NCI-H748 (cell line): ENCODE data around the gene DSCAM.

Experiments used
- DNase-seq: peaks from one replicate; lab custom pipeline; 2025; ENCODE audit not compliant: unreplicated experiment; lab: John Stamatoyannopoulos, UW

DSCAM gene

DNA sequence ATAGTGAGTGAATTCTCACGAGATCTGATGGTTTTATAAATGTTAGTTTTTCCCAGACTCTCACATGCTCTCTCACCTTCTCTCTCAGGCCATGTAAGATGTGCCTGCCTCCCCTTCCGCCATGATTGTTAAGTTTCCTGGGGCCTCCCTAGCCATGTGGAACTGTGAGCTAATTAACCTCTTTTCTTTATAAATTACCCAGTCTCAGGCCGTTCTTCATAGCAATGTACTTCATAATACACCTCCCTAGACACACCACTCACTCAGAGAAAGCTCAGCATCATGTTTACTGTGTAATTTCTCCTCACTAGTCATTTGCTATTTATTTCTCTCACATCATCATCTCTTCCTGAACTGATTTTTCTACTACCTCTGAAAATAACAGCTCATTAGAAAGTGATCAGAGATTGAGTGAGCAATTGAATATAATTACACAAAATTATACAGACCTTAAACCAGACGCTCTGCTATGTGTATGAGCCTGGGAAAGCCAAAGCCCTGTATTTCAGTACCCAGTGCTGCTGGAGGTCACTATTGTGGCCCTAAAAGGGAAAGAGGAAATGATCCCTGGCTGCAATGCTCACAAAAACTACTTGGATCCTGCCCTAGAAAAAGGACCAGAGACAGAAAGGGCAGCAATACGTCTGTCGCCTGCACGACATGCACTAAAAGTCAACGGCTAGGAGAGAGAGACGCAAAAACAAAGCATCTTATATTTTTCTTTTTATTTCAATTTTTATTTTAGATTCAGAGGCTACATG lies 284.5 kb downstream of the DSCAM start:
- DNase-seq: peak; percentile 9

DNA sequence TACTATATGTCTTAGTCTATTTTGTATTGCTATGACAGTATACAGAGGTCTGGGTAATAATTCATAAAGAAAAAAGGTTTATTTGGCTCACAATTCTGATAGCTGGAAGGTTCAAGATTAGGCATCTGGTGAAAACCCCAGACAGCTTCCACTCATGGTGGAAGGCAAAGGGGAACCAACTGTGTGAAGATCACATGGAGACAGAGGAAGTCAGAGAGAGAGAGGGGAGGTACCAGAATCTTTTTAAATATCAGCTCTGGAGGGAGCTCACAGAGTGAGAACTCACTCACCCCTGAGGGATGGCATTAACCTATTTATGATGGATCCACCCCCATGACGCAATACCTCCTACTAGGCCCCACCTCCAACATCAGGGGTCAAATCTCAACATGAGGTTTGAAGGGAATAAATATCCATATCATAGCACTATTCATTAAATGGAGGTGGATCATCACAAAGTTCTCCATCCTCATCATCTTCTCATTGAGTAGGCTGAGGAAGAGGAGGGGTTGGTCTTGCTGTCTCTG lies 290.5 kb downstream of the DSCAM start:
- no peak for DNase-seq

- no peak for DNase-seq
Observed at GRCh38 chr21:40555021-40555528, 291.9 kb downstream of the DSCAM start.

GRCh38 chr21:40553781-40554180 lies 293.2 kb downstream of the DSCAM start:
- DNase-seq: no peak

DNA sequence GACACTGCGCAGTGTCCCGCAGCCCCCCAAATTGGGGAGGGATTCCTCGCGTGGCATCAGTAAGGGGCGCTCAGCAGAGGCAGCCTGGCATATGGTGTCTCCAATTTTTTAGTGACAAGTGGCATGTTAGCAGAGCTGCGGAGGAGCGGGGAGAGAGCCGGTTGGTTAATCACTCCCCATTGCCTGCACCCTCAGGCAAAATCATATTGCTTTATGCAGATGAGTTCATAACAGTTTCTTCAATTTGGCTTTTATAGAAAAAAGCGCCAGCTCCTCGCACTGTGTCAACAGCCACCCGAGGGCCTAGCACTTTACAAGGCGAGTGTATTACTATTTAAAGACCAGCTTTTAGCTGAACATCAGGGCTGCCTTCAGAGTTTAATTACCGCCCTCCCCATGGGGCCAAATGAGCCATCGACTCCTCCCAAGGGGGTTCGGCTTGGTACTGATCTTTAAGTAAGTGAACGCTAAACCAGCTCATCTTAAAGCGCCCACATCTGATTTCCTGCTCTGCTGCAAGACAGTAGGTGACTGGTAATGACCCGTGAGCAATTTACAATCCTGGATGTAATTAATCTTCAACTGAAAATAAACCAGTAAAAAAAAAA lies 298.9 kb downstream of the DSCAM start:
- DNase-seq: peak; percentile 28

DNA sequence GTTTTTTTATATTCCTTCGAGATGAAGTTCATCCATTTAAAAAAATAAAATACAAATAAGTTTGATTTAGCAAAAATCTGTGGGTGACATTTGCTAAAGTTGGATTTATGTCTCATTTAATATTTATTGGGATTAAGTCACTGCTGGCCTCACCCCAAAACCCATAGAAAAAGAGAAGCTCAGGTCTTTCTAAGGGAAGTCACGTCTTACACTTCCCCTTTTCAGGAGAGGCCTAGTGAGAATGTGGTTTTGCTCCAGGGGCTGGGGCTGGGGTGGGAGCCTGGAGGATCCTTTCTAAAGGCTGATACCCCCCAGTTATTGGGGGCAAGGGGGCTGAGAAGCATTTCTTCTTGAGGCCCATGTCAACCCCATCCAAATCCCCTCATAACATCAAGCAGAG lies 300.3 kb downstream of the DSCAM start:
- DNase-seq: no peak

DNA sequence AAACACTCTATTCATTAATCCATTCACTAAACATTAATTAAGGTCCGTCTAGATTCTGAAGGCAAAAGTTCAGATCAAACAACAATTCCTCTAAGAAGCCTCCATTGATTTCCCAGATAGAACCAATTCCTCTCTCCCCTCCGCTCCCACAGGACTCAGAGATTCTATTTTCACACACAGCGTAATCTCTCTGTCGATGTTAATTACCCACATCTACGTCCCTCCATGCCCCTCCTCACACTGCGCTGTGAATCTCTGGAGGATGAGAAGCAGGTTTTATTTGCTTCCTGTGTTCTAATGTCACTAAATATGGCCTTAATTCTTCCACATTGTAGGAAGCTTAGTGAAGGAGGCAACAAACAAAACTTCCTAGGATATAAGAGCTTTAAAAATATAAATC lies 306.7 kb downstream of the DSCAM start:
- no peak for DNase-seq

- no peak for DNase-seq
Observed at GRCh38 chr21:40534886-40535285, 312.1 kb downstream of the DSCAM start.

GRCh38 chr21:40531431-40532110 lies 315.4 kb downstream of the DSCAM start:
- no peak for DNase-seq

DNA sequence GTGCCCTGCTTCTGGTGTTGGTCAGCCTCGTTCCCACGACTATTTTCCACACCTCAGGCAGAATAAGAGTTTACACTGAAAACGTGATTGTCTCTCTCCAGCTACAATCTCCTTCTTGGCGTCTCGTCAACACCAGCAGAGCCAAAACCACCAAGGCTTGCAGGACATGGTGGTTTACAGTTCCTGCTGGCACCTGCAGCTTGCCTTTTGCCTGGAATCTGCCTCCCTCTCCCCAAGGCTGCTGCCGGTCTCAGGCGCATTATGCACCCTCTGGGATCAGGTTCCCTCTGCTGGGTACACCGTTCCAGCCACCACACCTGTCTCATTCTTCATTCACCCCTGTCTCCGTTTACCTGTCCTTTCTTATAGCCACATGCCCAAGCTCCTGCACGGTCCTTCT lies 315.9 kb downstream of the DSCAM start:
- DNase-seq: no peak

- no peak for DNase-seq
Observed at GRCh38 chr21:40517646-40518045, 329.3 kb downstream of the DSCAM start.

DNA sequence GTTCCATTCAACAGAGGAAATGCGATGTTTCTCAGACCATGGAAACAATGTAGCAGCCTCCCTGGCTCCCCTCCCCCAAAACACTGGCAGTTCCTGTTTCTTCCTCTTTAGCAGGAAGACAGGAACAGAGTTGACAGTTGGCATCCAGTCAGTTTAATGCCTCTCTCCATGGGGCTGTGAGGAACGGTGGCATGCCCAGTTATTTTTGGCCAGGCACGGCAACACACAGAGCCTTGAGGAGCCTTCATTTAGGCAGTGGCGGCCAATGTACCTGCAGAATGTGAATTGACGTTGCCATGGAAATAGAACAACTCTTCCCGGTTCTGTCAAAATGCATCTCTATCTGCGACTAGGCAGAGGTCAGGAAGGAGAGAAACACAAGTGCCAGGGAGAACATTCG lies 330.6 kb downstream of the DSCAM start:
- DNase-seq: peak; percentile 35

DNA sequence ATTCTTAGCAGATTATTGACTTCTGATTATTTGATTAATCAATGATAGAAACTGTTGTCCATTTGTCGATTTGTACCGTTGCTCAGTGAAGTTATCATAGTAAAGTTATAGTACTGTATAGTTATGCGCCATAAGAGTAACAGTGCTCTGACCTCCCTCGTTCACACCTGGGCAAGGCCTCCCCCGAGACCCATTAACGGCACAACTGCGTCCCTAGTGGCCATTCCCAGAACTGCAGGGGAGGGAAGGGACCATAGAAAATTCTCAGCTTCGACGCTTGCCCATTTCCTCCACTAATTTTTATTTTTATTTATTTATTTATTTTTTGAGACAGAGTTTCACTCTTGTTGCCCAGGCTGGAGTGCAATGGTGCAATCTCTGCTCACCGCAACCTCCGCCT lies 334.4 kb downstream of the DSCAM start:
- no peak for DNase-seq

DNA sequence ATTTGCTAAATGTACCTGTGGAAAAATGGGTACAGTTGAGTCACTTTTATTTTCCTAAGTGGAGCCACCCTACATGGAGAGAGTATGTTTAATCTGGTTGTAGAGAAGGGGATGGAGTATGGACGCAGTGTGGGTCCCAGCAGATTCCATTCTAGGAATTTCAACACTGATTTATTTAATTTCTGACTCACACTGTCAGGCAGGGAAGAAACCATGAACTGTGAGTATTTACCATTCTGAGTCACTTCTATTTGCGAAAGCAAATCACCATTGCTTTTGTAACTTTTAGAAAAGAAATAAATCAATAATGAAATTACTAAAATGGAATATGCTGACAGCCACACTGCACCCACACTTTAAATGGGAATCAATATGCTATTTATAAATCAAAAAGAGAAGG lies 339.0 kb downstream of the DSCAM start:
- no peak for DNase-seq

- peak; percentile 3 for DNase-seq
Observed at GRCh38 chr21:40505681-40506080, 341.3 kb downstream of the DSCAM start.

GRCh38 chr21:40505244-40505643 lies 341.7 kb downstream of the DSCAM start:
- DNase-seq: no peak

DNA sequence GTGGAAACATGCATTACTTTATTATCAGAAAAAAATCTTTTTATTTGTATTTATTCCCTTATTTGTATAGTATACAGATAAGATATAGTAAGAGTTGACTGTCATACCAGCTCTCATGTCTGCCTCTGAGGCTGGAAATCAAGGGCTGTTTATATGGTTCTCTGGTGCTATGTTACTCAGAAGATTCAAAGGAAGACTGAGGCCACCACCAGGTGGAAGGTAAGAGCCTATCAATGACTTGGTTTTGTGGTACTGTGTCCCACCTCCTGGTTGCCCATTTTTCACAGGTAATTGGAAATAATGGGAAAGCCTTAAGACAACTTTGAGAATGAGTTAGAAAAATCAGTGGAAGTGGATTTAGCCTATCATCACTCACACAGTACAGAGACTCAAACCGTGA lies 342.1 kb downstream of the DSCAM start:
- peak; percentile 5 for DNase-seq

GRCh38 chr21:40496116-40496515 lies 350.8 kb downstream of the DSCAM start:
- DNase-seq: no peak

GRCh38 chr21:40490408-40490807 lies 356.6 kb downstream of the DSCAM start:
- DNase-seq: no peak

DNA sequence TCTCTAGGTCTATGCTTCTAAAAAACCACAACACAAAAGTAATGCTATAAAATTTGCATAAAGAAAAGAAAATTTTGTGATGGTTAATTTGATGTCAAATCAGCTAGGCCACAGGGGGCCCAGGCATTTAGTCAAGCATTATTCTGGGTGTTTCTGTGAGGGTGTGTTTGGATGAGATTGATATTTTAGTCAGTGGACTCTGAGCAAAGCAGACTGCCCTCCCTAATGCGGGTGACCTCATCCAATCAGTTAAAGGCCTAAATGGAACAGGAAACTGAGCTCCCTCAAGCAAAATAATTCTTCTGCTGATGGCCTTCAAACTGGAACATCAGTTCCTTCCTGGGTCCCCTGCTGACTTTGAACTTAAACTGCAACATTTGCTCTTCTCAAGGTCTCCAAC lies 358.0 kb downstream of the DSCAM start:
- DNase-seq: no peak

DNA sequence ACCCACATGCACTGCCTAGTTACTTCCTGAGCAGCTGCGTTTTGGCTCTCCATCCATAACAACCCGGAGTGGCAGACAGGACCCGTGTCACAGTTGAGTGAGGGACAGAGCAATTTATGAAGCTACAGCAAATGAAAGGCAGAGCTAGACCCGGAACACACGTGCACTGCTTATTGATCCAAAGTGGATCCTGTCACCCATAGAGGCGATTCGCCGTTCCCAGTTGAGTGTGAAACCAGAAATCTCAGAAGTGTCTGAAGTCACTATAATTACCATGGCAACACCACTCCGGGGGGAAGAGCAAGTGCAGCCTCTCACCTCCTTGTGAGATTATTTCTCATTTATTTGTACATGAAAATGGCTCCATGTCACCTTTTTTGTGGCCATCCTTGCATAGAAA lies 365.2 kb downstream of the DSCAM start:
- no peak for DNase-seq

GRCh38 chr21:40474513-40474912 lies 372.4 kb downstream of the DSCAM start:
- DNase-seq: no peak
